ENCODE results near the gene RHCG.

The RHCG gene

DNA sequence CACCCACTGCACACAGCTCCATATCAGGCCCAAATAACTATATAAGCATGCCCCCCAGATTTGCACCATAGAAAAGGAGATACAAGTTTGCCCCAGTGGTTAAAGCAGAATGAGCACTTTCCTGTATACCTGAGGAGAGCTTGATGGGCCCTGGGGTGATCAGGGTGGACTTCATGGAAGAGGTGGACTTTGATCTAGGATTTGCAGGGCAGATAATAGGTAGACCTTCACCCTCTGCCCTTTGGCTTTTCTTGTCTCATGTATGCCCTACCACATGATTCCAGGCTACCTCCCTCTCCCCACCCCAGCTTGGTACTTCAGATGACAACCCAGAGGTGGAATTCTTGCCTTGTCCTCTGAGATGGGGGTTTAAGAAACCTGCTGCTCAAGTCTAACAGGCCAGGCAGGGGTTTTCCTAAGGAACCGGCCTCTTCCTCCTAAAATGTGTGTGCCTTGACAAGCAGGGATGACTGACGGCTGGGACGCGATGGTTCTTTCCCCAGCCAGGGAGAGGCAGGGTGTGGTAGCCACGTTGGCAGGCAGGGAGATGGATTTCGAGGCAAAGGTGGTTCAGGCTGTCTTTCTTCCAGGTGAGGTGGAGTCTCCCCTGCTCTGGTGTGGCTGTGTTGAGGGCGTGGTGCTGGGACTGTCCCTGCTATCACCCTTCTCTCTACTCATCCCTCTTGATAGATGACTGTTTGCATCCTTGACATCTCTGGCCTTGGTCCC, 6.6 kb upstream of the RHCG start:
- H3K4me1 ChIP-seq (ENCODE audit: control insufficient read depth, insufficient read depth, low read length), result no peaks in the 10 kb centered on the region
- H3K9ac ChIP-seq (ENCODE audit: low read length), result no peak overlapping the region
- H3K27me3 ChIP-seq (ENCODE audit: control insufficient read depth, insufficient read depth, low read length), result peaks cover 19% of the 10 kb centered on the region; the same call in 1 of the 2 replicates
- H3K9me3 ChIP-seq (ENCODE audit: control insufficient read depth, insufficient read depth, low read depth, low read length), result no peaks in the 10 kb centered on the region
- no peaks in the 10 kb centered on the region for H3K36me3 ChIP-seq (ENCODE audit: control insufficient read depth, insufficient read depth, low read length)
- H3K4me3 ChIP-seq (ENCODE audit: low read depth, low read length), result no peak overlapping the region
- H3K27ac ChIP-seq (ENCODE audit: low read depth, low read length), result no peak overlapping the region

DNA sequence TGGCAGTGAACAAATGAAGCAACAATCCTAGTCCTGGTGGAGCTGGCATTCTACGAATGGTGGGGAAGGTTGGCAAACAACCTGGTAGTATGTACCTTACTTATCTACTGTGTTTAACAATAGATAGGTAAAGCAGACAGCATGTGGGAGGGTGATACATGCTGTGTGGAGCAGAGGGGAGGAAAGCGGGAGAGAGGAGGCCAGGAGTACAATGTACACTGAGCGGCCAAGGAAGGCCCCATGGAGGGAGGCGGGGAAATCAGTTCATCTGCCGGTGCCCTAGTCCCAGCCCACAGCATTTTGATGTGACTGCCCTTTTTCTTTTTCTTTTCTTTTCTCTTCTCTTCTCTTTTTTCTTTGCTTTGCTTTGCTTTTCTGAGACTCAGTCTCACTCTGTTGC, 5.3 kb upstream of the RHCG start:
- Histone ChIP-seq H3K4me1 (ENCODE audit: control insufficient read depth, insufficient read depth, low read length) (no peaks in the 10 kb centered on the region), H3K36me3 (ENCODE audit: control insufficient read depth, insufficient read depth, low read length) (no peaks in the 10 kb centered on the region), H3K27ac (ENCODE audit: low read depth, low read length) (no peak overlapping the region), H3K27me3 (ENCODE audit: control insufficient read depth, insufficient read depth, low read length) (peaks cover 28% of the 10 kb centered on the region), H3K9ac (ENCODE audit: low read length) (no peak overlapping the region), H3K4me3 (ENCODE audit: low read depth, low read length) (no peak overlapping the region), H3K9me3 (ENCODE audit: control insufficient read depth, insufficient read depth, low read depth, low read length) (no peaks in the 10 kb centered on the region)

DNA sequence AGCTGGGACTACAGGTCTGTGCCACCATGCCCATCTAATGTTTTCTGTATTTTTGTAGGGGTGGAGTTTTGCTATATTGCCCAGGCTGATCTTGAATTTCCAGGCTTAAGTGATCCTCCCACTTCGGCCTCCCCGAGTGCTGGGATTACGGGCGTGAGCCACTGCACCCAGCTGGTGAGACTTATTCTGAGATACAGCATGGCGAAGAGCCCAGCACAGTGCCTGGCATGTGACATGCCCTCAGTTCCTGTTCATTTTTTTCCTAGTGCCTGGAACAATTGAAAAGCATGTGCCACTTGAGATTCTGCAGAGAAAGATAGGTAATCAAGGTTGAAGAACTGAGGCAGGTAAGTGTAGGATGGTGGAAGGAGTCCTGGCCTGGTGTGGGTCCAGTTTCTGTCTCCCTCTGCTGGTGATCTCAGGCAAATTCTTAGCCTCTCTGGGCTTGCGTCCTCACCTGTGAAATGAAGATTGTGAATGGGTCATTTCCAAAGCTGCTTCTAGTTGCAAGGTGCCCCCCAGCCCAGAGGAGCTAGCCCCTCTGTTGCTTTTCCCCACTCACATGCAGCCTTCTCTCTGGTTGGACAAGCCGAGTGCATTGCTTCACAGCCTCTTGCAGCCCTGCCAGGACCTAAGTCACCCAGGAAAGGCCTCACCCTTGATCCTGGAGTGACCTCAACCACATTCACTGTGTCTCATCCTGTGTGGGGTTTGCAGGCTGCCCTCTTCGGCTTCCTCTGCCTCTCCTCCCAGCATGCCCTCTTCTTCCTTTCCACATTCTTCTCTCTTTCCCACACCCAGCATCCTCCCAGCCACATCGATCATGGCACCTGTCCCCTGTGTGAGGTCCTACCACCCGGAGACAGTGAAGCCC, 4.3 kb upstream of the RHCG start:
- peaks cover 34% of the 10 kb centered on the region for H3K27me3 ChIP-seq (ENCODE audit: control insufficient read depth, insufficient read depth, low read length)
- H3K36me3 ChIP-seq (ENCODE audit: control insufficient read depth, insufficient read depth, low read length), result no peaks in the 10 kb centered on the region
- no peak overlapping the region for H3K4me3 ChIP-seq (ENCODE audit: low read depth, low read length)
- H3K27ac ChIP-seq (ENCODE audit: low read depth, low read length), result no peak overlapping the region
- H3K9me3 ChIP-seq (ENCODE audit: control insufficient read depth, insufficient read depth, low read depth, low read length), result no peaks in the 10 kb centered on the region
- no peaks in the 10 kb centered on the region for H3K4me1 ChIP-seq (ENCODE audit: control insufficient read depth, insufficient read depth, low read length)
- H3K9ac ChIP-seq (ENCODE audit: low read length), result no peak overlapping the region

DNA sequence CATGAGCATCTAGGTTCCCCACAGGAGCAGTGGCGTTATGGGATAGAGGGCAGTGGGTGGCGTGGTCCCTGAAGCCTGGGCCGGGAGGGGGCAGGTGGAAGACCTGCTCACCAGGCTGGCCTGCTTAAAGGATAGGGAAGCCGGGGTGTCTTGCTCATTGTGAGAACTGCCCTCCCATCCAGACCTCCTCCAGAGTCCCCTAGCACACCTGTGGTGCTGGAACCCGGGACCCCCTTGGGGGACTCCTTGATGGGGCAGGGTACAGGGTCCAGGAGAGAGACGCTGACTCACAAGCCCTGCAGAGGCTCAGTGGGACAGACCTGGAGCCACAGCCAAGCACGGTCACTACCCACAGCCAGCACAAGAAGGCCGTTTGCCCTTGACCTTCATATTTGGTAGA, 2.8 kb upstream of the RHCG start:
- Histone ChIP-seq H3K9ac (ENCODE audit: low read length) (no peak overlapping the region), H3K4me3 (ENCODE audit: low read depth, low read length) (no peak overlapping the region), H3K27ac (ENCODE audit: low read depth, low read length) (no peak overlapping the region), H3K9me3 (ENCODE audit: control insufficient read depth, insufficient read depth, low read depth, low read length) (no peaks in the 10 kb centered on the region), H3K27me3 (ENCODE audit: control insufficient read depth, insufficient read depth, low read length) (peaks cover 48% of the 10 kb centered on the region), H3K36me3 (ENCODE audit: control insufficient read depth, insufficient read depth, low read length) (no peaks in the 10 kb centered on the region), H3K4me1 (ENCODE audit: control insufficient read depth, insufficient read depth, low read length) (no peaks in the 10 kb centered on the region)

DNA sequence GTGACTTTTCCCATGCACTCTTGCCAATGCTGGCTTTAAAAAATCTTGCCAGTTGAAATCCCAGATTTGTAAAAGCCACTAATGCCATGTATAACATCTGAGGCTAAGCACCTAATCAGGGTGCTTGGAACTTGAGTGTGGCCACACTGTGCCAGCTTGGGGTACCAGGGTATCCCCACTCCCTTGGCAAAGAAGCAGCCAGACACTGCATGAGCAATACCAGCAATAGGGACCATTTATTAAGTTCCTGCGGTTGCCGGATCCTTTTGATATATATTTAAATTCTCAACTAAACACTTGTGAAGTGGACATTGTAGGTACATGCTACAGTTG, 2.2 kb upstream of the RHCG start:
- Histone ChIP-seq H3K27ac (ENCODE audit: low read depth, low read length) (no peak overlapping the region), H3K4me3 (ENCODE audit: low read depth, low read length) (no peak overlapping the region), H3K36me3 (ENCODE audit: control insufficient read depth, insufficient read depth, low read length) (no peaks in the 10 kb centered on the region), H3K27me3 (ENCODE audit: control insufficient read depth, insufficient read depth, low read length) (peaks cover 54% of the 10 kb centered on the region), H3K9me3 (ENCODE audit: control insufficient read depth, insufficient read depth, low read depth, low read length) (no peaks in the 10 kb centered on the region), H3K4me1 (ENCODE audit: control insufficient read depth, insufficient read depth, low read length) (no peaks in the 10 kb centered on the region), H3K9ac (ENCODE audit: low read length) (no peak overlapping the region)

DNA sequence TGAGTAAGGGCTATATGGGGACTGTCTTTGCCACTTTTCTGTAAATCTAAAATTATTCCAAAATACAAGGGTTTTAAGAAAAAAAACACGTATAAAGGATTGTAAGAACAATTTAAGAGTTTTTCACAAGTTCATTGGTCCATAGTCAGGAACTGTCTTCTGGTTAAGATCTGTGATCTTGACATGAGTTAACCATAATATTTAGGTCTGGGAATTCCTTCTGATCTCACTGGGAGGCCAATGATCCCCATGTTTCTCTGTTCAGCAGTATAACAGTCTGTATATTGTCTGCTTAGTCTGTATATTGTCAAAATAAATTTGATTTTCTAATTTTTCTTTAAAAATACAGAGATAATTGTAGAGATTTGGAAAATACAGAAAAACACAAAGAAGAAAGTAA, 848 bp upstream of the RHCG start:
- Histone ChIP-seq H3K27me3 (ENCODE audit: control insufficient read depth, insufficient read depth, low read length) (peaks cover 66% of the 10 kb centered on the region), H3K36me3 (ENCODE audit: control insufficient read depth, insufficient read depth, low read length) (no peaks in the 10 kb centered on the region), H3K27ac (ENCODE audit: low read depth, low read length) (no peak overlapping the region), H3K4me1 (ENCODE audit: control insufficient read depth, insufficient read depth, low read length) (0 out of 2 replicates have a peak, but pooled peaks cover 2% of the 10 kb centered on the region), H3K4me3 (ENCODE audit: low read depth, low read length) (no peak overlapping the region), H3K9me3 (ENCODE audit: control insufficient read depth, insufficient read depth, low read depth, low read length) (no peaks in the 10 kb centered on the region), H3K9ac (ENCODE audit: low read length) (no peak overlapping the region)

DNA sequence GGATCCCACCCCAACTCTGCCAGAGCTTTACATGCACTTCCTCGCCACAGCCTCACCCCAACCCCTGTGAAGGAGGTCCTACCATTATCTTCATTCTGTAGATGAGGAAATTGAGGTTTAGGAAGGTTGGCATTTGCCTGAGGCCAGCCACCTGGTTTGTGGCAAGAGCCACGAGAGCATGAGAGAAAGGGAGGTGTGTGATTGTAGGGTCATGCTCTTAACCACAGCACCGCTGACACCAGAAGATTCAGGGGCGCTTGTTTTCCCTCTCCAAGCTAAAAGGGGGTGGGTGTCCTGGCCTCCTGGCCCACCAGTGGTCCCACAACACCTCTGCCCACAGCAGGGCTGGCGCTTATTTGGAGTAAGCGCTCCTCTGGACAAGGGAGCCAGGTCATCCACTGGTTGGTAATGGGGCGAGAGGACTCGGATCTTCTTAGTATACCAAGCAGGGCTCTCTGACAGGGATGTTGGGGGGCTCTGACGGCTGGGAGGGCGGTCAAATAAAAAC, 691 bp downstream of the RHCG start:
- 0 out of 2 replicates have a peak, but pooled peaks cover 3% of the 10 kb centered on the region for H3K4me1 ChIP-seq (ENCODE audit: control insufficient read depth, insufficient read depth, low read length)
- no peaks in the 10 kb centered on the region for H3K9me3 ChIP-seq (ENCODE audit: control insufficient read depth, insufficient read depth, low read depth, low read length)
- H3K27me3 ChIP-seq (ENCODE audit: control insufficient read depth, insufficient read depth, low read length), result peaks cover 71% of the 10 kb centered on the region
- peak overlapping the region; percentile 60 for H3K4me3 ChIP-seq (ENCODE audit: low read depth, low read length)
- H3K9ac ChIP-seq (ENCODE audit: low read length), result no peak overlapping the region
- H3K36me3 ChIP-seq (ENCODE audit: control insufficient read depth, insufficient read depth, low read length), result no peaks in the 10 kb centered on the region
- no peak overlapping the region for H3K27ac ChIP-seq (ENCODE audit: low read depth, low read length)

DNA sequence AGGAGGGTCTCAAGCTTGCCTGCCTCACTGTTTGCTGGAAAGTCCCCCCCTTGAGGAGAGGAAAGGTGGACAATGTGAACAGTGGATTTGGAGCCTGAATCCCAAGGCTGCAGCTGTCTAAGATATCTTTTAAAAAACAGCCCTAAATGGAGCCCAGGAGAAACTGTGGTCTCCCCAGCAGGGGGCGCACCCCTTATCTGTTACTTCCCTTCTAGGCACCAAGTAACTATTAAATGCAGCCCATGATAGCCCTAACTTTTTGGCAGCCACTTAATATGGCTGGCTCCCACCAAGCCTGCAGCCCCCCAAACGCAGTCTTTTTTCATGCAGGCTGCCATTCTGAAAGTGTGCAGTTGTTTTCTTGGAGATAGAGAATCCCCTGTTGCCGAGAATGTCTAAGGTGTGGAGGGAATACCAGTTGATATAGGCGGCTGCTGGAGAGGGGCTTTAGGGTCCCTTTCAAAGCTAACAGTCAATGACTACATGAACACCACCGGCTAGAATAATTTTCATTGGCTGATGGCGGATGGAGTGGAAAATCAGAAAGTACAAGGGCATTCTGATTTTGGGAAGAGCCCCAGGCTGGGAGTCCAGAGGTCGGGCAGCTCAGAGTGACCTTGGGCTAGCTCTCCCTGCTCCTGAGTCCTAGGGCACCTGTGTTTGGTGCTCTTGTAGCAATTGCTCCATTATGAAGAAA, 1.3 kb downstream of the RHCG start:
- Histone ChIP-seq H3K36me3 (ENCODE audit: control insufficient read depth, insufficient read depth, low read length) (no peaks in the 10 kb centered on the region), H3K9me3 (ENCODE audit: control insufficient read depth, insufficient read depth, low read depth, low read length) (no peaks in the 10 kb centered on the region), H3K4me3 (ENCODE audit: low read depth, low read length) (no peak overlapping the region), H3K27ac (ENCODE audit: low read depth, low read length) (no peak overlapping the region), H3K27me3 (ENCODE audit: control insufficient read depth, insufficient read depth, low read length) (peaks cover 71% of the 10 kb centered on the region), H3K9ac (ENCODE audit: low read length) (no peak overlapping the region), H3K4me1 (ENCODE audit: control insufficient read depth, insufficient read depth, low read length) (0 out of 2 replicates have a peak, but pooled peaks cover 3% of the 10 kb centered on the region)

DNA sequence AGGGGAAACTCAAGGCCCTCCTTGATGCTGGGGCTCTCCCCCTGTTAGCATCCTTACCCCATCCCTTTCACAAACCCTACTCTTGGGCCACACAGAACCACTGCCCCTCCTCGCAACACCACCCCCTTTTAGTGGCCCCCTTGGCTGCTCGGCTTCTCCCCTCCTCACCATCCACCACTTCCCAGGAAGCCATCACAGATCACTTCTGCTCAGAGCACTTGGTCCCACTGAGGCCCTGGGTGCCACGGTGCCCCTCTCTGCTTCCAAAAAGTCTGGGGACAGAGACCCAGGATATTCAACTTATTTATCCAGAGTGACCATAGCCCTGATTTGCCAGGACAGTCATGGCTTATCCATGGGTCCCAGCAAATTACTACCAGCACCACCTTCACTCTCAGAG, 2.4 kb downstream of the RHCG start:
- no peaks in the 10 kb centered on the region for H3K36me3 ChIP-seq (ENCODE audit: control insufficient read depth, insufficient read depth, low read length)
- no peaks in the 10 kb centered on the region for H3K9me3 ChIP-seq (ENCODE audit: control insufficient read depth, insufficient read depth, low read depth, low read length)
- no peak overlapping the region for H3K9ac ChIP-seq (ENCODE audit: low read length)
- no peak overlapping the region for H3K27ac ChIP-seq (ENCODE audit: low read depth, low read length)
- 0 out of 2 replicates have a peak, but pooled peaks cover 3% of the 10 kb centered on the region for H3K4me1 ChIP-seq (ENCODE audit: control insufficient read depth, insufficient read depth, low read length)
- no peak overlapping the region for H3K4me3 ChIP-seq (ENCODE audit: low read depth, low read length)
- H3K27me3 ChIP-seq (ENCODE audit: control insufficient read depth, insufficient read depth, low read length), result peaks cover 66% of the 10 kb centered on the region

DNA sequence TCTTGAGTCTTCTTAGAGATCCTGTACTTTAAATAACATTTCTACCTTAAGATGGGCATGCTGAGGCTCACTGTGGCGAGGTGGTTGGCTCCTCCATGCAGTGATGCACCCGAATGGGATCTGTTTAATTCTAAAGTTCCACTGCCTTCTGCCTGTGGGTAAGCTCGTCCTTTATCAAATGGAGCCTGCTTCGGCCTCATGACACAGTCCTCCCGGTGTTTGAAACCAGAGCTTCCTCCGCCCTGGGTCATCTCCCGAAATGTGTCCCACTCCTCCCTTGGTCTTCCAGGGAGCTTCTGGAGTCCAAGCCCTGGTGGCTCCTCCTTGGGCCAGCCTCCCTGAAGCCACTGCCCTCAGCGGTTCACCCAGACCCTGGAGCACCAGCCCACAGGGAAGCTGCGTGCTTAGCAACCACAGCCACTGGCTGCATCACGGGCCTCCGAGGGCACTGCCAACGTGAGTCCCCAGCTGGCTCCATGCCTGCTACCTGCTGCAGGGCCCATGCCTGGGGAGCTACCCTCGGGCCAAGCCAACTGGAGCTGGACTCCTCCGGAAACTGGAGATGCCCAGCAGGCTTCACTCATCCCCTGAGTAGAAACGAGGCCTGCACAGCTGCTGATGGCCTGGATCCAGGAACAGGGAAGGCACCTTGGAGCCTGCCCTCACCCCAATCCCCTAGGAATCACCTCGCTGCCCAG, 3.3 kb downstream of the RHCG start:
- H3K4me3 ChIP-seq (ENCODE audit: low read depth, low read length), result no peak overlapping the region
- H3K27me3 ChIP-seq (ENCODE audit: control insufficient read depth, insufficient read depth, low read length), result peaks cover 61% of the 10 kb centered on the region
- no peak overlapping the region for H3K27ac ChIP-seq (ENCODE audit: low read depth, low read length)
- 0 out of 2 replicates have a peak, but pooled peaks cover 3% of the 10 kb centered on the region for H3K4me1 ChIP-seq (ENCODE audit: control insufficient read depth, insufficient read depth, low read length)
- H3K9ac ChIP-seq (ENCODE audit: low read length), result no peak overlapping the region
- no peaks in the 10 kb centered on the region for H3K36me3 ChIP-seq (ENCODE audit: control insufficient read depth, insufficient read depth, low read length)
- H3K9me3 ChIP-seq (ENCODE audit: control insufficient read depth, insufficient read depth, low read depth, low read length), result no peaks in the 10 kb centered on the region

Measured in HUES6 (cell line).